Caco-2 (cell line): ENCODE results near the gene MTMR11. TPM values are rescaled to one million over a fixed set of nuclear protein-coding genes. Genes with fewer than 3 reads are reported as not detected.

Source experiments
- BruUV-seq: library from RNA; stranded (reverse); fragments of 400-500 nt; replicated peaks from 2 replicates; lab custom pipeline; 2021; lab: Mats Ljungman, UMichigan
- CTCF ChIA-PET: fragments of 300-600 bp; sonication (Branson Sonifier 250); formaldehyde crosslinking; loops from one replicate; lab custom pipeline; 2022; ENCODE audit warnings: antibody characterized with exemption; lab: Charles Lee
- POLR2A ChIA-PET: fragments of 300-600 bp; sonication (Branson Sonifier 250); formaldehyde crosslinking; loops from one replicate; lab custom pipeline; 2022; ENCODE audit warnings: antibody characterized with exemption; lab: Charles Lee
- DNase-seq, 2 experiments: peaks; one replicate each; pipeline versions ENCODE4 v3.0.0 to v3.0.0-alpha.2; 2020 to 2022
- H3K27me3 ChIP-seq: replicated peaks from 2 replicates; pipeline ENCODE4 v1.6.0; 2011; ENCODE audit warnings: low read length; ENCODE audit not compliant: control insufficient read depth, insufficient read depth
- H3K36me3 ChIP-seq: 2 replicates; pipeline ENCODE4 v1.5.1; 2011; ENCODE audit warnings: low read length; ENCODE audit not compliant: control insufficient read depth, insufficient read depth
- H3K4me1 ChIP-seq: fragments of 250-450 bp; sonication (Bioruptor Pico); 2 replicates; pipeline ENCODE4 v1.5.1; 2020; ENCODE audit warnings: mild to moderate bottlenecking
- H3K4me3 ChIP-seq: 2 replicates; pipeline ENCODE4 v1.5.1; 2011; ENCODE audit warnings: low read depth, mild to moderate bottlenecking, control low read depth, low read length
- H3K9me3 ChIP-seq: fragments of 250-450 bp; sonication (Bioruptor Pico); 2 replicates; pipeline ENCODE4 v1.5.1; 2020; ENCODE audit warnings: mild to moderate bottlenecking, moderate library complexity
- H3K27ac Mint-ChIP-seq: one replicate; pipeline ENCODE4 v1.8.0; 2022; ENCODE audit warnings: mixed read lengths; ENCODE audit not compliant: unreplicated experiment
- H3K27me3 Mint-ChIP-seq: one replicate; pipeline ENCODE4 v1.8.0; 2022; ENCODE audit warnings: mixed read lengths; ENCODE audit not compliant: insufficient read depth, unreplicated experiment
- H3K36me3 Mint-ChIP-seq: one replicate; pipeline ENCODE4 v1.8.0; 2022; ENCODE audit warnings: mild to moderate bottlenecking, mixed read lengths; ENCODE audit not compliant: insufficient read depth, unreplicated experiment
- H3K4me1 Mint-ChIP-seq: one replicate; pipeline ENCODE4 v1.8.0; 2022; ENCODE audit warnings: low read depth, mixed read lengths; ENCODE audit not compliant: unreplicated experiment
- H3K4me3 Mint-ChIP-seq: one replicate; pipeline ENCODE4 v1.8.0; 2022; ENCODE audit warnings: mild to moderate bottlenecking, moderate library complexity, mixed read lengths; ENCODE audit not compliant: unreplicated experiment
- H3K9me3 Mint-ChIP-seq: one replicate; pipeline ENCODE4 v1.8.0; 2022; ENCODE audit warnings: mixed read lengths; ENCODE audit not compliant: unreplicated experiment
- intact Hi-C: fragments of 100-400 bp; cut with micrococcal nuclease; formaldehyde crosslinking; loops from one replicate; pipeline ENCODE4 v1.10.0; 2022; ENCODE audit not compliant: unreplicated experiment
- total RNA-seq: library from RNA; stranded (reverse); gene quantifications from 2 replicates; pipeline ENCODE4 v1.2.3, GENCODE V29; 2022
- TF ChIP-seq, protein P1 (sequence below), 2 experiments: fragments of 200-600 bp in 1 of 2; IDR thresholded peaks; 1 replicate in 1 of 2; 2 replicates in 1 of 2; pipeline versions ENCODE4 v1.5.1 to v1.8.0; 2011 to 2022; ENCODE audit warnings: antibody characterized with exemption in 1 of 2, control low read depth in 1 of 2, inconsistent platforms in 1 of 2, low read depth in 1 of 2, low read length in 1 of 2, mild to moderate bottlenecking in 1 of 2, moderate library complexity in 1 of 2; ENCODE audit not compliant: insufficient read depth in 1 of 2, severe bottlenecking in 1 of 2, unreplicated experiment in 1 of 2

MTMR11 gene
- total RNA-seq, 1 experiment from 2014 or later, result 2.2 TPM

DNA sequence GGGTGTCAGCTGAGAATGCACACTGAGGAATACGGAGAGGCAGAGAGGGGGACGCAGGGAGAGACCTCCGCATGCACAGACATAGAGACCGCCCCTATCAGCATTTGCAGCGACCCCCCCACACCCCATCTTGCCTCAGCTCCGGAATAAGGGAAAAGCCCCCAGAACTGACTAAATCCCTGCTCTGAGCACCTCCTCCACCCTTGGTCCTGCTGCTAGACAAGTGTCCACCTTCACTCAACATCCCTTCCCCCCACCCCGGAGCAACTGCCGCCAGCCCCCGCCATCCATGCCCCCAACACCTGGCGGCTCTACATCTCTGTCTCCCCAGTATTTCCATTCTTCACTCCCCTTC, 19.8 kb downstream of the MTMR11 start:
- no peak for DNase-seq
- peaks cover 13% of the 10 kb centered on the region for H3K4me1 Mint-ChIP-seq
- no TSS peak for BruUV-seq
- no peaks in the 10 kb centered on the region for H3K9me3 Mint-ChIP-seq
- peaks cover 18% of the 10 kb centered on the region for H3K36me3 Mint-ChIP-seq
- ChIA-PET CTCF (no interaction called here), POLR2A (no interaction called here)
- H3K27me3 Mint-ChIP-seq, result no peaks in the 10 kb centered on the region
- Histone ChIP-seq H3K4me1 (no peaks in the 10 kb centered on the region; the same call in 1 of the 2 replicates), H3K4me3 (no peak overlapping the region), H3K27me3 (no peaks in the 10 kb centered on the region), H3K9me3 (no peaks in the 10 kb centered on the region), H3K36me3 (no peaks in the 10 kb centered on the region)
- TF ChIP-seq, protein P1, sequence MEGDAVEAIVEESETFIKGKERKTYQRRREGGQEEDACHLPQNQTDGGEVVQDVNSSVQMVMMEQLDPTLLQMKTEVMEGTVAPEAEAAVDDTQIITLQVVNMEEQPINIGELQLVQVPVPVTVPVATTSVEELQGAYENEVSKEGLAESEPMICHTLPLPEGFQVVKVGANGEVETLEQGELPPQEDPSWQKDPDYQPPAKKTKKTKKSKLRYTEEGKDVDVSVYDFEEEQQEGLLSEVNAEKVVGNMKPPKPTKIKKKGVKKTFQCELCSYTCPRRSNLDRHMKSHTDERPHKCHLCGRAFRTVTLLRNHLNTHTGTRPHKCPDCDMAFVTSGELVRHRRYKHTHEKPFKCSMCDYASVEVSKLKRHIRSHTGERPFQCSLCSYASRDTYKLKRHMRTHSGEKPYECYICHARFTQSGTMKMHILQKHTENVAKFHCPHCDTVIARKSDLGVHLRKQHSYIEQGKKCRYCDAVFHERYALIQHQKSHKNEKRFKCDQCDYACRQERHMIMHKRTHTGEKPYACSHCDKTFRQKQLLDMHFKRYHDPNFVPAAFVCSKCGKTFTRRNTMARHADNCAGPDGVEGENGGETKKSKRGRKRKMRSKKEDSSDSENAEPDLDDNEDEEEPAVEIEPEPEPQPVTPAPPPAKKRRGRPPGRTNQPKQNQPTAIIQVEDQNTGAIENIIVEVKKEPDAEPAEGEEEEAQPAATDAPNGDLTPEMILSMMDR (IDR thresholded peaks at IDR 0.05; ENCODE audit: insufficient read depth in 1 of 2, low read depth in 1 of 2, low read length in 1 of 2, severe bottlenecking in 1 of 2, unreplicated experiment in 1 of 2), result no peak
- no peak overlapping the region for H3K27ac Mint-ChIP-seq
- intact Hi-C loops, result no loop called here
- H3K4me3 Mint-ChIP-seq, result peak overlapping the region; percentile 63

DNA sequence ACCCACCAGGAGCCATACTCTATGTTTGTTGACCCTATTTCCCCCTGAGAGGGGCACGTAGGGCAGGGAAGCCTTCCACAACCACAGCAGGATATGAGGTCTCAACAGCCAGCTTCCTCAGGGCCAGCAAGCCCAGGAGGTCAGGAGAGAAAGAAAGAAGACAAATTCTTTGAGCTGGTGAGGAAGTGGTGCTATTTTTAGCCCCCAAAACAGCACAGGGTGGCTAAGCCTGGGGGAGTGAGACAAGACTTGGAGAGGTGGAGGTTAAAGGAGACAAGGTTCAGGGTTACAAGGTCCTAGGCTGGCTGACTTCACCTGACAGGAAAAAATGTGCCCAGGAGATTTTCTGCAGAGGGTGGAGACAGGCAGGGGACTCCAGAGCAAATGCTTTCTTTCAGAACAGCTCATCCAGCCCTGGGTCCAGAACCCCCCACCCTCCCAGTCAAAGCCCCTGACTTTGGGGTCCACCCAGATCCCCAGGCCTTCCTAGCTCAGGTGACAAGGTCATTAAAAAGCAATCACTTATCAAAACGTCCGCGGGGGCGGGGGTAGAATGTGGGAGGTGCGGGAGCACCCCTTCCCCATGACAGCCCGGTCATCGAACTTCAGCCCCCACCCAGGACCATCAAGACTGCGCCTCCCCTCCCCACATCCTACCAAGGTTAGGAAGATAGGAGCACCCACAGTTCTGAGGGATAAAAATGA, 20.3 kb downstream of the MTMR11 start:
- H3K4me3 ChIP-seq, result no peak overlapping the region
- peaks cover 13% of the 10 kb centered on the region for H3K4me1 Mint-ChIP-seq
- H3K4me3 Mint-ChIP-seq, result peak overlapping the region; percentile 63
- TF ChIP-seq, protein P1 (IDR thresholded peaks at IDR 0.05; ENCODE audit: insufficient read depth in 1 of 2, low read depth in 1 of 2, low read length in 1 of 2, severe bottlenecking in 1 of 2, unreplicated experiment in 1 of 2), result no peak
- DNase-seq, result no peak
- H3K27me3 Mint-ChIP-seq, result no peaks in the 10 kb centered on the region
- ChIA-PET CTCF (no interaction called here), POLR2A (no interaction called here)
- H3K36me3 Mint-ChIP-seq, result peaks cover 13% of the 10 kb centered on the region
- no peaks in the 10 kb centered on the region for H3K36me3 ChIP-seq
- H3K27ac Mint-ChIP-seq, result no peak overlapping the region
- no peaks in the 10 kb centered on the region for H3K27me3 ChIP-seq
- H3K9me3 ChIP-seq, result no peaks in the 10 kb centered on the region
- intact Hi-C loops, result no loop called here
- H3K9me3 Mint-ChIP-seq, result no peaks in the 10 kb centered on the region
- no peaks in the 10 kb centered on the region; the same call in 1 of the 2 replicates for H3K4me1 ChIP-seq
- no TSS peak for BruUV-seq

DNA sequence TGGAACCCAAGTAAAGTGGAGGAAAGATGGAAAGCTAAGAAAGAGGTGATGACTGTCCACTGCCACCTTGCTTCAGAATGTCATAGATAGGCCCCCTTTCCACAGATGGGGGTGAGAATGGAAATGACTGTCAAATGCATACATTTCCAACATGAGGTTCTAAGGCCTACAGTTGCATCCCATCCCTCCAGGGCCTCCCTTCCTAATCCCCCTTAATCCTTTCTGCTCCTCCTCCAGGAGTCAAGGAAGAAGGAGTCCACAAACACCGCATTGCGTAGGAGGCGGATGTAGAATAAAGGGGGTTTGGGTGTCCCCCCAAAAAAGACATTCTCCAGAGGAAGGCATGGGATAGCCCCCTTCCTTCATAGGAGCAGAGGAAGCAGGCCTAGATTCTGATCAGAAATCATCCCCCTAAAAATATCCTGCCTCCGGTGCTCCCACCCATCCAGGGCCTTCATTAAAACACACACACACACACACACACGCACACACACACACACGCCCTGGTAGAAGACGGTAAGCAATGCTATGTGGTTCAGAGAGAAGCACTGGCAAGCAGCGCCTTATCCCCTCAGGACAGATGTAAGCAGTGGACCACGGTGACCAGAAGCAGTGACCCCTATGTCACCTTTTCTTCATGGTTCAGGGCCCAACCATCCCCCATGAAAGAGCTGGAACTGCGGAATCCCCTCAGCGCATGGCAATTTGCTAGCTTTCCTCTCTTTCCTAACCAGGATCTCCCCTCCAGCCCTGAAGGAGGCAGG, 21.1 kb downstream of the MTMR11 start:
- H3K4me1 Mint-ChIP-seq, result peaks cover 19% of the 10 kb centered on the region
- ChIA-PET POLR2A (no interaction called here), CTCF (no interaction called here)
- no peak for DNase-seq
- Histone ChIP-seq H3K4me1 (peaks cover 1% of the 10 kb centered on the region), H3K9me3 (no peaks in the 10 kb centered on the region), H3K36me3 (no peaks in the 10 kb centered on the region), H3K27me3 (no peaks in the 10 kb centered on the region), H3K4me3 (no peak overlapping the region)
- TF ChIP-seq, protein P1 (IDR thresholded peaks at IDR 0.05; ENCODE audit: insufficient read depth in 1 of 2, low read depth in 1 of 2, low read length in 1 of 2, severe bottlenecking in 1 of 2, unreplicated experiment in 1 of 2), result no peak
- BruUV-seq, result no TSS peak
- H3K4me3 Mint-ChIP-seq, result no peak overlapping the region
- no peak overlapping the region for H3K27ac Mint-ChIP-seq
- H3K27me3 Mint-ChIP-seq, result no peaks in the 10 kb centered on the region
- H3K9me3 Mint-ChIP-seq, result no peaks in the 10 kb centered on the region
- intact Hi-C loops, result no loop called here
- H3K36me3 Mint-ChIP-seq, result peaks cover 8% of the 10 kb centered on the region
